K562 treated with DMSO at 1 percent for 24 hours (cell line): Measurements from ENCODE around the gene BRMS1L. TPM values are rescaled to one million over a fixed set of nuclear protein-coding genes. Genes with fewer than 3 reads are reported as not detected.

Experiments used
- total RNA-seq: library from RNA; unstranded; fragments of 300-600 nt; gene quantifications from 2 replicates; pipeline ENCODE4 v1.2.3, GENCODE V29; 2022; ENCODE audit warnings: low read depth; ENCODE audit not compliant: insufficient read depth

Gene BRMS1L, protein sequence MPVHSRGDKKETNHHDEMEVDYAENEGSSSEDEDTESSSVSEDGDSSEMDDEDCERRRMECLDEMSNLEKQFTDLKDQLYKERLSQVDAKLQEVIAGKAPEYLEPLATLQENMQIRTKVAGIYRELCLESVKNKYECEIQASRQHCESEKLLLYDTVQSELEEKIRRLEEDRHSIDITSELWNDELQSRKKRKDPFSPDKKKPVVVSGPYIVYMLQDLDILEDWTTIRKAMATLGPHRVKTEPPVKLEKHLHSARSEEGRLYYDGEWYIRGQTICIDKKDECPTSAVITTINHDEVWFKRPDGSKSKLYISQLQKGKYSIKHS
- total RNA-seq = 1.5 and 1.7 TPM in 2 replicates

DNA sequence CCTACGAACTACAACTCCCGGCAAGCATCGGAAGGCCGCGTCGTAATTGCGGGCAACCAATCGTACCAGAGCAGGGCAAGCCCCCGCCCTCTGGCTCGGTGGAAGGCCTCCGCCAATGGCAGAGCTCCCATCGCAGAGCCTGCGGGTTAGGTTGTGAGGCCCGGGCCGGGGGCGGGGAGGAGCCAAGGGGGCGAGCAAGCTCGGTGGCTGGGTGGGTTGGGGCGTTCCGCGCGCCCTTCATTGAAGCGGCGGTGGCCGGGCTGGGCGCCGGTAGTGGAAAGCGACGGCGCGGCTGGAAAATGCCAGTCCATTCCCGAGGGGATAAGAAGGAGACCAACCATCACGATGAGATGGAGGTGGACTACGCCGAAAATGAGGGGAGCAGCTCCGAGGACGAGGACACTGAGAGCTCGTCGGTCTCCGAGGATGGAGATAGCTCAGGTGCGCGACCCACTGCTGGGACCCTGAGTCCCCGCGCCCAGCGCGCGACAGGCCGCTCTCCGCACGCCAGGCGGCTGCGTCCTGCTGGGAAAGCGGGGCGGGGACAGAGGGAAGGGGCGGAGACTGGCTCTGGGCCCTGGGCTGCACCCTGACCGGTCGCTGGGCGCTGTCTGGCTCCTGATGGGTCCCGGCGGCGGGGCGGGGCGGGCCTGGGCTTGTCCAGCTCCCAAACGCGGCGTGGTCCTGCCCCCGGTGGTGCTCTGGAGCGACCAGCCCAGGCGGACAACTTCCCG is at the start of gene BRMS1L:
TSS of gene BRMS1L (plus strand) at position 121 of the 734 bp plus-strand sequence. CDS start at position 300, 179 bp downstream.

DNA sequence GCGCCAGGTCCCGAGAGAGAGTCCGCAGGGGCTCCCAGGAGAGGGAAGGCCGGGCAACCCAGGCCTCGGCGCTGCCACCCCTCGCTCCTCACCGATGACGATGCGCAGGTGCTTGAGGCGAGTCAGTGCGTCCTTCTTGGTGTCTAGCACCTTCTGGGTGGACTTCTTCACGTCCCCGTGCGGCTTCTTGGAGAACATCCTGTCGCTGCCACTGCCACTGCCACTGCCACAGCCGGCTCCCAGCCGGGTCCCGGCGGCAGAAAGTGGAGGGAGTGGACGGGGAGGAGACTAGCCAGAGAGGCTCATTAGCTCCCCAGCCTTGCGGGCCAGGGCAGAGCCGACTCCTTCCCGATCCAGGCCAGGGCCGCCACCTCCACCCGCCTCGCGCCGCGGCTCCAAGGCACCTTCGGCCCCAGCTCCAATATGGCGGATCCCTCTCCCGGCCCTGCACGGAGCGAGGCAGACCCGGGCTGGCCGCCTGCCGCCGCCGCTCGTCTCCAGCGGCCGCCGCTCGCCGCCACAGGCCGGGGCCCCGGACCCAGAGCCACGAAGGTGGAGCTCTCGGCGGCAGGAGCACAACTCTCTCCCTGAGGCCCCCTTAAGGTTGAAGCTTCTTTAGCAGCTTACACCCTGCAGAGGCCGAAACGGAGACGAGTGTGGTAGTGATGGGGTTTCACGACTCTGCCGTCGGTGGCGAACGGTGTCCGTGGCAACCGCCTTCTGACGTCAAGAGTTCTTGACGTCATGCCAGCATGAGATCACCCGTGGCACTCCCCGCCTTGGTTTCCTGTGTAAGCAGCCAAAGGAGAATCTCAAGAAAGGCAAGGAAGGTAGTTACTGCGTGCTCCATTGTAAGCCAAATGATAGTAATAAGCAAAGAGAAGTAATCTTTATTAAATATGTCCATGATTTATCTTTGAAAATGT is 17.2 kb upstream of the BRMS1L start, which contains the start of gene RALGAPA1:
TSS of gene RALGAPA1 (minus strand) at position 658 of the 926 bp plus-strand sequence. CDS start at position 198, 460 bp downstream.

Other genes with a start within 250 kb of the BRMS1L start
- 5.8 and 9.3 TPM in 2 replicates for gene RALGAPA1, start 17.0 kb upstream of the BRMS1L start, total RNA-seq